ENCODE results near the gene OTUD3. TPM values are rescaled to one million over a fixed set of nuclear protein-coding genes. Genes with fewer than 3 reads are reported as not detected.

The OTUD3 gene
- total and polyA plus RNA-seq, 2 experiments from 2014 or later: 3.0 to 9.3 TPM

- Histone ChIP-seq H3K4me1 (ENCODE audit: insufficient read depth) (peaks cover 7% of the 10 kb centered on the region), H3K27me3 (no peaks in the 10 kb centered on the region)
- 8% methylated on average over 2 of the region's 2 CpGs for WGBS (ENCODE audit: low lambda C conversion rate, missing lambda C conversion rate)
These were observed 63.7 kb downstream of the OTUD3 start for GRCh38 chr1:19945914-19946313.

GRCh38 chr1:19946331-19946751 is 64.1 kb downstream of the OTUD3 start:
- H4K20me1 ChIP-seq (ENCODE audit: insufficient read depth, poor library complexity, severe bottlenecking): no peaks in the 10 kb centered on the region
- 7% methylated on average over 6 of the region's 6 CpGs for WGBS (ENCODE audit: low lambda C conversion rate, missing lambda C conversion rate)

More at GRCh38 chr1:19945914-19946313, 63.7 kb downstream of the OTUD3 start:
- Histone ChIP-seq H3K36me3 (replicated peaks; ENCODE audit: insufficient read depth, low read depth) (no peaks in the 10 kb centered on the region), H3K4me2 (peak overlapping the region; percentile 21), H3K9me2 (replicated peaks; ENCODE audit: insufficient read depth) (no peaks in the 10 kb centered on the region), H3K79me2 (no peaks in the 10 kb centered on the region), H2AFZ (no peak overlapping the region), H3K9me3 (ENCODE audit: low read depth) (no peaks in the 10 kb centered on the region), H3K27ac (peak overlapping the region; percentile 68), H4K20me1 (ENCODE audit: insufficient read depth, poor library complexity, severe bottlenecking) (no peaks in the 10 kb centered on the region), H3K4me3 (no peak overlapping the region)
- DNase-seq (ENCODE audit: low spot score): no peak
- TF ChIP-seq EZH2phosphoT487 (IDR thresholded peaks at IDR 0.05; ENCODE audit: low read depth, severe bottlenecking, unreplicated experiment) (no peak), CTCF (IDR thresholded peaks at IDR 0.05; ENCODE audit: poor library complexity) (no peak), EZH2 (IDR thresholded peaks at IDR 0.05; ENCODE audit: borderline replicate concordance) (no peak)

GRCh38 chr1:19946971-19947370 is 64.8 kb downstream of the OTUD3 start:
- H3K9me3 ChIP-seq (ENCODE audit: low read depth): no peaks in the 10 kb centered on the region
- H3K9me2 ChIP-seq (replicated peaks; ENCODE audit: insufficient read depth): no peaks in the 10 kb centered on the region
- H3K79me2 ChIP-seq: no peaks in the 10 kb centered on the region
- H3K4me2 ChIP-seq: peak overlapping the region; percentile 26
- H3K36me3 ChIP-seq (replicated peaks; ENCODE audit: insufficient read depth, low read depth): no peaks in the 10 kb centered on the region
- no peak overlapping the region for H3K4me3 ChIP-seq
- no peak overlapping the region for H2AFZ ChIP-seq
- 66% methylated on average over 3 of the region's 3 CpGs for WGBS (ENCODE audit: low lambda C conversion rate, missing lambda C conversion rate)
- DNase-seq (ENCODE audit: low spot score): no peak
- peak overlapping the region; percentile 19 for H3K27ac ChIP-seq
- no peaks in the 10 kb centered on the region for H4K20me1 ChIP-seq (ENCODE audit: insufficient read depth, poor library complexity, severe bottlenecking)
- TF ChIP-seq EZH2 (IDR thresholded peaks at IDR 0.05; ENCODE audit: borderline replicate concordance) (no peak), EZH2phosphoT487 (IDR thresholded peaks at IDR 0.05; ENCODE audit: low read depth, severe bottlenecking, unreplicated experiment) (no peak)
- no peaks in the 10 kb centered on the region for H3K27me3 ChIP-seq
- peaks cover 7% of the 10 kb centered on the region for H3K4me1 ChIP-seq (ENCODE audit: insufficient read depth)

More at GRCh38 chr1:19946331-19946751, 64.1 kb downstream of the OTUD3 start:
- no peaks in the 10 kb centered on the region for H3K79me2 ChIP-seq
- H3K4me3 ChIP-seq: no peak overlapping the region
- peak overlapping the region; percentile 26 for H3K4me2 ChIP-seq
- H3K27me3 ChIP-seq: no peaks in the 10 kb centered on the region
- H2AFZ ChIP-seq: no peak overlapping the region
- TF ChIP-seq CTCF (IDR thresholded peaks at IDR 0.05; ENCODE audit: poor library complexity) (no peak), EZH2phosphoT487 (IDR thresholded peaks at IDR 0.05; ENCODE audit: low read depth, severe bottlenecking, unreplicated experiment) (no peak), EZH2 (IDR thresholded peaks at IDR 0.05; ENCODE audit: borderline replicate concordance) (no peak)
- H3K36me3 ChIP-seq (replicated peaks; ENCODE audit: insufficient read depth, low read depth): no peaks in the 10 kb centered on the region
- H3K4me1 ChIP-seq (ENCODE audit: insufficient read depth): peaks cover 7% of the 10 kb centered on the region
- H3K9me3 ChIP-seq (ENCODE audit: low read depth): no peaks in the 10 kb centered on the region
- DNase-seq (ENCODE audit: low spot score): no peak
- no peaks in the 10 kb centered on the region for H3K9me2 ChIP-seq (replicated peaks; ENCODE audit: insufficient read depth)
- peak overlapping the region; percentile 68 for H3K27ac ChIP-seq

DNA sequence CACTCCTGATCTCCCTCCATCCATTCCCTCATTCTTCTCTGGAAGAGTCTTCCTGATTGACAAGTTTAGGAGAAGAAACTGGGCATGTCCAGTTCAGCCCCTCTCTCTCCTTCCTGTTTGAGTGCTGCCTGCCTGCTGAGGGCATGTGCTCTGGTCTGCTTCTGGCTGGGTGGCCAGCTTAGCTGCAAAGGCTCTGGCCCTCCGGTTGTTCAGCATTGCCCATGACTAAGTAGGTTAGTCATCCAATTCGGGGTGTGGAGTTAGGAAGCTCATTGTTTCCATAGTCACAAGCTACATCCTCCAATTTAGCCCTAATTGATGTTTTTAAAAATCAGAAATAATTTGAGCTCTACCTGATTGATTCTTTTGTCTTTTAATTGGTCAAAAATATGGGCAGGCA is 66.8 kb downstream of the OTUD3 start:
- no peaks in the 10 kb centered on the region for H4K20me1 ChIP-seq (ENCODE audit: insufficient read depth, poor library complexity, severe bottlenecking)
- H3K27me3 ChIP-seq: no peaks in the 10 kb centered on the region
- no peaks in the 10 kb centered on the region for H3K9me2 ChIP-seq (replicated peaks; ENCODE audit: insufficient read depth)
- 51% methylated on average over 2 of the region's 2 CpGs for WGBS (ENCODE audit: low lambda C conversion rate, missing lambda C conversion rate)
- H3K36me3 ChIP-seq (replicated peaks; ENCODE audit: insufficient read depth, low read depth): no peaks in the 10 kb centered on the region
- TF ChIP-seq EZH2 (IDR thresholded peaks at IDR 0.05; ENCODE audit: borderline replicate concordance): no peak
- no peak for TF ChIP-seq CTCF (IDR thresholded peaks at IDR 0.05; ENCODE audit: poor library complexity)
- no peak for TF ChIP-seq EZH2phosphoT487 (IDR thresholded peaks at IDR 0.05; ENCODE audit: low read depth, severe bottlenecking, unreplicated experiment)
- H3K4me1 ChIP-seq (ENCODE audit: insufficient read depth): peaks cover 7% of the 10 kb centered on the region
- H3K27ac ChIP-seq: no peak overlapping the region
- no peak overlapping the region for H3K4me2 ChIP-seq
- no peaks in the 10 kb centered on the region for H3K9me3 ChIP-seq (ENCODE audit: low read depth)
- no peak overlapping the region for H3K4me3 ChIP-seq
- H3K79me2 ChIP-seq: no peaks in the 10 kb centered on the region
- no peak overlapping the region for H2AFZ ChIP-seq
- DNase-seq (ENCODE audit: low spot score): no peak

Data from hepatocyte (in vitro differentiated cells).